IPS-15b (cell line): ENCODE data around the gene CSNK2A2.

ENCODE experiments used
- H3K27me3 ChIP-seq: one replicate; pipeline ENCODE4 v1.6.1; 2013; ENCODE audit warnings: low read length; ENCODE audit not compliant: control insufficient read depth, insufficient read depth
- H3K36me3 ChIP-seq: one replicate; pipeline ENCODE4 v1.6.1; 2013; ENCODE audit warnings: low read length; ENCODE audit not compliant: control insufficient read depth, insufficient read depth
- H3K4me1 ChIP-seq: one replicate; pipeline ENCODE4 v1.6.1; 2013; ENCODE audit warnings: mild to moderate bottlenecking, low read length; ENCODE audit not compliant: control insufficient read depth, insufficient read depth
- H3K4me3 ChIP-seq: one replicate; pipeline ENCODE4 v1.5.1; 2013; ENCODE audit warnings: low read depth, low read length
- H3K9ac ChIP-seq: one replicate; pipeline ENCODE4 v1.6.1; 2013; ENCODE audit warnings: low read depth, mild to moderate bottlenecking, low read length
- H3K9me3 ChIP-seq: one replicate; pipeline ENCODE4 v1.6.1; 2013; ENCODE audit warnings: mild to moderate bottlenecking, low read length; ENCODE audit not compliant: control insufficient read depth, insufficient read depth

The CSNK2A2 gene

GRCh38 chr16:58218786-58219185 is 20.9 kb upstream of the CSNK2A2 start:
- Histone ChIP-seq H3K4me3 (no peak overlapping the region), H3K36me3 (no peaks in the 10 kb centered on the region), H3K27me3 (peaks cover 3% of the 10 kb centered on the region), H3K4me1 (peaks cover 2% of the 10 kb centered on the region), H3K9ac (no peak overlapping the region), H3K9me3 (no peaks in the 10 kb centered on the region)

DNA sequence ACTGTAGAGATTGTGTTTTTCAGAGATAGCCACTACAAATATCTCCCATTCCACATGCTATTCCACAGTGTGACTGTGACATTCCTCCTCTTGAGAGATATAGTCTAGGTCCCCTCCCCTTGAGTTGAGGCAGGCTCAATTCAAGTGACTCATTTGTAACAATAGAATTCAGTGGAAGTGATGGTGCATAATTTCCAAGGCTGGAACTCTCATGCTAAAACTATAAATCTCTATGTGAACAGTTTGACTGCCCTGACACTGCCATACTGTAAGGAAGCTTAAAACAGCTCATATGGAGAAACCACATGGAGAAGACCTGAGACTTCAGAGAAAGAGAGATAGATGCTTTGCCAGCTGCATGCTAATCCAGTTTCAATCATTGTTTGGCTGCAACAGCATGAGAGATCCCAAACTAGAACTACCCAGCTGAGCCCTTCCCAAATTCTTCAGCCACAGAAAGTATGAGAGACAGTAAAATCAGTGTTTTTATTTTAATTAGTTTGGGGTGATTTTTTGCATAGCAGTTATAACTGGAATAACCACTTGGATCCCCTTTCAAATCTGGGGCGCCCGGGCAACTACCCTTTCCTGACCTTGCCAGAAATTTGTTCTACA is 19.5 kb upstream of the CSNK2A2 start:
- Histone ChIP-seq H3K27me3 (peaks cover 6% of the 10 kb centered on the region), H3K4me1 (peaks cover 1% of the 10 kb centered on the region), H3K4me3 (no peak overlapping the region), H3K36me3 (no peaks in the 10 kb centered on the region), H3K9me3 (no peaks in the 10 kb centered on the region), H3K9ac (no peak overlapping the region)

DNA sequence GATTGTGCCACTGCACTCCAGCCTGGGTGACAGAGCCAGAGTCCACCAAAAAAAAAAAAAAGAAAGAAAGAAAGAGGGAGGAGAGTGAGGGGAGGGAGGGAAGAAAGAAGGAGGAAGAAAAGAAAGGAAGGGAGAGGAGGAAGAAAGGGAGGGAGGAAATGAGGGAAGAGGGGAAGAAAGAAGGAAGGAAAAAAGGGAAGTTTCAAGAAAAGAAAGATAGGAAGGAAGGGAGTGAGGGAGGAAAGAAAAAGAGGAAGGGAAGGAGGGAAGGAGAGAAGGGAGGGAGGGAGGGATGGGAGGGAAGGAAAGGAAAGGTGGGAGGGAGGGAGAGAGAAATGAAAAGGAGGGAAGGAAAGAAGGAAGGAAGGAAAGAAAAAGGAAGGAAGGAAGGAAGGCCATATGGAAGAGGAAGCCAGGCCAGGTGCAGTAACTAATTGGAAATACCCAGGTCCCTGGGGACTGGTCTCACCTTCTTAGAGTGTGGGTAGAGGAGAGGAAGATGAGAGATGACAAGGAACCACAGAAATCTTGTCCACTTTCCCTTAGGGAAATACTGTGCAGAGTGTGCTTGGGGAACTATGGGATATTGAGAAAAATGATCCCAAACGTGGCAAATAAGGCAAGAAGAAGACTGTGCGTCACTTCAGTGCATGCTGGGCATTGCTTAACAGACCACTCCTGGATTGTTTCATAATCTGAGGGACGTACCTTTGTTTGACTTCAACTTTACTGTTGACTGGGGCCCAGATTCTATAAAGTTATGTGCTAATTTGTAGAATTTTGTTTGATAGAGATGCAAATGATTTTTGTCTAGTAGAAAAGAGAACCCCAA is 15.1 kb upstream of the CSNK2A2 start:
- peaks cover 11% of the 10 kb centered on the region for H3K27me3 ChIP-seq

DNA sequence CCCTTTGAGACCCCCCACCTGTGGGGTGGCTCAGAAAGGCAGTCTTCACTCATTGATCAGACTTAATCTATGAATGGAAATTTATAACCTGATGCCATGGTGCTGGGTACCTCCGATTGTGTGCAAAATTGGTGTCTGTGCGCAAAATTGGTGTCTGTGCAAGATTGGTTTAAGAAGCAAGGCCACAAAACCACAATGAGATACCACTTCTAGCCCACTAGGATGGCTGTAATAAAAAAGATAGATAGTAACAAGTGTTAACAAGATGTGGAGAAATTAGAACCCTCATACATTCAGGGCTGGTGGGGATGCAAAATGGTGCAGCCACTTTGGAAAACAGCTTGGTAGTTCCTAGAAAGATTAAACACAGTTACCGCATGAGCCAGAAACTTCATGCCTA is 13.9 kb upstream of the CSNK2A2 start:
- H3K4me3 ChIP-seq, result no peak overlapping the region
- H3K9ac ChIP-seq, result no peak overlapping the region
- no peaks in the 10 kb centered on the region for H3K9me3 ChIP-seq
- no peaks in the 10 kb centered on the region for H3K4me1 ChIP-seq
- H3K36me3 ChIP-seq, result no peaks in the 10 kb centered on the region
- H3K27me3 ChIP-seq, result peaks cover 11% of the 10 kb centered on the region

More for the DNA sequence above, 15.1 kb upstream of the CSNK2A2 start:
- Histone ChIP-seq H3K4me3 (no peak overlapping the region), H3K9ac (no peak overlapping the region), H3K4me1 (no peaks in the 10 kb centered on the region), H3K36me3 (no peaks in the 10 kb centered on the region), H3K9me3 (no peaks in the 10 kb centered on the region)

DNA sequence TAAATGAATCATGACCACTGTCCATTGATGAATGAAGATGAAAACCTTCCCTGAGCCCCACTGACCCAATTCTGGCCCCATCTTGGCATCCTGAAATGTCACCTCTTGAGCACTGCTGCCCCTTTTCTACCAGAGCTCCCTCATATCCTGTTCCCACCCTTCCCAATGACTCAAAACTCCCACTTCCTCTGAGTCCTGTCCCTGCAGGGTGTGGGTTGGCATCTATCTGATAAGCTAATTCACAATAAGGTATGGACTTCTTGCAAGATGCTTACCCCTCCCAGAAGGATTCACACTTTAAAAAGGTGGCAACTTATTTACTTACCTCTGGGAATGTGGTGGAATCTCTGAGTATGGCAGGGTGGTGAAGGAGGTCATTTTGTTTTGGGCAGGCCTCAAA is 13.3 kb upstream of the CSNK2A2 start:
- Histone ChIP-seq H3K9me3 (no peaks in the 10 kb centered on the region), H3K9ac (no peak overlapping the region), H3K4me3 (no peak overlapping the region), H3K27me3 (peaks cover 11% of the 10 kb centered on the region), H3K4me1 (no peaks in the 10 kb centered on the region), H3K36me3 (no peaks in the 10 kb centered on the region)

- no peak overlapping the region for H3K9ac ChIP-seq
- H3K4me3 ChIP-seq, result peak overlapping the region; percentile 6
These were observed 7.5 kb upstream of the CSNK2A2 start for GRCh38 chr16:58205276-58206036.

DNA sequence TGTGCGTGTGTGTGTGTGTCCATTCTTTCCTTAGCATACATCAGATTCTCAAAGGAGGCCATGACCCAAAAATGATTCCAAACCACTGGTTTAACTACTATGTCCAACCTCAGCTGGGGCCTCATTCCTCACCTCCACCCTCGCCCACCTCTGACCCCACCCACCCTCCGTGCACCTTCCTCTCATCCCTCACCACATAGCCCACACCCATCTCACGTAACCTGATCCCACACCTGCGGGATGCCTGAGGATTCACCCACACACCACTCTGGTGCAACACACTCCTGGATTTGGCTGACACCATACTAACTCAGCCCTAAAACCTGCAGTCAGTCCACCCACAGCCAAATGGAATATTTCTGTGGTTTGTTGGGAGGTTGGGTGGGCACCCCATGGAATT is 3.3 kb upstream of the CSNK2A2 start:
- Histone ChIP-seq H3K9ac (no peak overlapping the region), H3K4me3 (no peak overlapping the region)

More at GRCh38 chr16:58205276-58206036, 7.5 kb upstream of the CSNK2A2 start:
- Histone ChIP-seq H3K9me3 (no peaks in the 10 kb centered on the region), H3K4me1 (no peaks in the 10 kb centered on the region), H3K36me3 (no peaks in the 10 kb centered on the region), H3K27me3 (no peaks in the 10 kb centered on the region)

DNA sequence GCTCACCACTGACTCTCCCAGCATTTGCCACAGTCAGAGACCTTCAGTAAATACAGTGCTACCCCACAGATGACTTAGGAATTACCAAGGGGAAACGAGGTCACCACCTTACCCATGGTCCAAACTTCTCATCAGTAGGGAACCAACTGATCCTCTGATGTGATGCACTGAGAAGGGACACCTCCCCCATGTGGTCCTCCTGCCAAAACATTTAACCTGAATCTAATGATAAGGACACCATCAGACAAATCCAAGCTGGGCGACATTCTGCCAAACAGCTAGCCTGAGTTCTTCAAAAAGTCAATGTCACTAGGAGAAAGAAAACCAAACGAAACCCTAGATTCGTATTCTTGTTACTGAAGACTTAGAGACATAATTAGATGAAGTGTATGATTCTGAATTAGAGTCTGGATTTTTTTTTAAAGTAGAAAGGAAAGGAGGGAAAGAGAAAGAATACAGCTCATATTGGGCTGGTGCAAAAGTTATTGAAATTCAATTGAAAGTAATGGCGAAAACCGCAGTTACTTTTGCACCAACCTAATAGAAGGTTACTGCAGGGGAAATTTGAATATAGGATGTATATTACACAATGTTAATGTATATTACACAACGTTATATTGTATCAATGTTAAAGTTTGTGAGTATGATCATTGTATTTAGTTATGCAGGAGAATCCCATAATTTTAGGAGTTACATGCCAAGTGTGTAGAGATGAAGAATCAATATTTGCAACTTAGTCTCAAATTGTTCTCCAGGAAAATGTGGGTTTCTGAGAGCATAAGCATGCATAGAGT is 2.3 kb upstream of the CSNK2A2 start:
- no peak overlapping the region for H3K9ac ChIP-seq
- H3K36me3 ChIP-seq, result peaks cover 2% of the 10 kb centered on the region
- no peak overlapping the region for H3K4me3 ChIP-seq
- H3K27me3 ChIP-seq, result peaks cover 10% of the 10 kb centered on the region
- peaks cover 4% of the 10 kb centered on the region for H3K4me1 ChIP-seq
- no peaks in the 10 kb centered on the region for H3K9me3 ChIP-seq

More for the DNA sequence above, 3.3 kb upstream of the CSNK2A2 start:
- Histone ChIP-seq H3K9me3 (no peaks in the 10 kb centered on the region), H3K36me3 (no peaks in the 10 kb centered on the region), H3K4me1 (peaks cover 4% of the 10 kb centered on the region), H3K27me3 (peaks cover 10% of the 10 kb centered on the region)

GRCh38 chr16:58198803-58199411 is 1.0 kb upstream of the CSNK2A2 start:
- no peak overlapping the region for H3K9ac ChIP-seq
- H3K36me3 ChIP-seq, result peaks cover 5% of the 10 kb centered on the region
- H3K27me3 ChIP-seq, result peaks cover 10% of the 10 kb centered on the region
- no peaks in the 10 kb centered on the region for H3K9me3 ChIP-seq
- H3K4me3 ChIP-seq, result no peak overlapping the region
- peaks cover 4% of the 10 kb centered on the region for H3K4me1 ChIP-seq

- Histone ChIP-seq H3K4me3 (peak overlapping the region; percentile 84), H3K9me3 (no peaks in the 10 kb centered on the region), H3K4me1 (peaks cover 4% of the 10 kb centered on the region), H3K36me3 (peaks cover 5% of the 10 kb centered on the region), H3K9ac (peak overlapping the region; percentile 61), H3K27me3 (peaks cover 10% of the 10 kb centered on the region)
These were observed 443 bp downstream of the CSNK2A2 start for GRCh38 chr16:58197314-58198012.
